Chondrocyte (in vitro differentiated cells): ENCODE data around the gene AKAP7. TPM values are rescaled to one million over a fixed set of nuclear protein-coding genes. Genes with fewer than 3 reads are reported as not detected.
"Not testable (repeated sequence)": the region's sequence is repeated elsewhere in the genome, so short reads cannot be mapped to it uniquely, and the experiment has no call there.

Source experiments
- DNase-seq: peaks from one replicate; pipeline ENCODE4 v3.0.0; 2021; ENCODE audit warnings: mixed read lengths, low spot score
- H3K27ac Mint-ChIP-seq: one replicate; pipeline ENCODE4 v1.8.0; 2021; ENCODE audit warnings: mild to moderate bottlenecking, moderate library complexity, mixed read lengths; ENCODE audit not compliant: unreplicated experiment
- H3K27me3 Mint-ChIP-seq: 2 replicates; pipeline ENCODE4 v1.8.0; 2021; ENCODE audit warnings: low read depth, mixed read lengths
- H3K36me3 Mint-ChIP-seq: 2 replicates; pipeline ENCODE4 v1.8.0; 2021; ENCODE audit warnings: low read depth, mixed read lengths
- H3K4me1 Mint-ChIP-seq: 2 replicates; pipeline ENCODE4 v1.8.0; 2021; ENCODE audit warnings: low read depth, mild to moderate bottlenecking, mixed read lengths
- H3K4me3 Mint-ChIP-seq: one replicate; pipeline ENCODE4 v1.8.0; 2021; ENCODE audit warnings: mild to moderate bottlenecking, moderate library complexity, mixed read lengths; ENCODE audit not compliant: unreplicated experiment
- H3K9me3 Mint-ChIP-seq: 2 replicates; pipeline ENCODE4 v1.8.0; 2021; ENCODE audit warnings: low read depth, mixed read lengths
- total RNA-seq: library from RNA; stranded (reverse); gene quantifications from 3 replicates; pipeline ENCODE4 v1.2.1, GENCODE V29; 2021
- TF ChIP-seq, protein P1 (sequence below): fragments of 200-600 bp; sonication (generic); IDR thresholded peaks from 2 replicates; pipeline ENCODE4 v1.5.0; 2021; ENCODE audit warnings: antibody characterized with exemption, mild to moderate bottlenecking, moderate library complexity

Gene AKAP7
- total RNA-seq, 1 donor from 2014 or later = 5.0 TPM

- H3K4me3 Mint-ChIP-seq = no peak overlapping the region
- TF ChIP-seq, protein P1, sequence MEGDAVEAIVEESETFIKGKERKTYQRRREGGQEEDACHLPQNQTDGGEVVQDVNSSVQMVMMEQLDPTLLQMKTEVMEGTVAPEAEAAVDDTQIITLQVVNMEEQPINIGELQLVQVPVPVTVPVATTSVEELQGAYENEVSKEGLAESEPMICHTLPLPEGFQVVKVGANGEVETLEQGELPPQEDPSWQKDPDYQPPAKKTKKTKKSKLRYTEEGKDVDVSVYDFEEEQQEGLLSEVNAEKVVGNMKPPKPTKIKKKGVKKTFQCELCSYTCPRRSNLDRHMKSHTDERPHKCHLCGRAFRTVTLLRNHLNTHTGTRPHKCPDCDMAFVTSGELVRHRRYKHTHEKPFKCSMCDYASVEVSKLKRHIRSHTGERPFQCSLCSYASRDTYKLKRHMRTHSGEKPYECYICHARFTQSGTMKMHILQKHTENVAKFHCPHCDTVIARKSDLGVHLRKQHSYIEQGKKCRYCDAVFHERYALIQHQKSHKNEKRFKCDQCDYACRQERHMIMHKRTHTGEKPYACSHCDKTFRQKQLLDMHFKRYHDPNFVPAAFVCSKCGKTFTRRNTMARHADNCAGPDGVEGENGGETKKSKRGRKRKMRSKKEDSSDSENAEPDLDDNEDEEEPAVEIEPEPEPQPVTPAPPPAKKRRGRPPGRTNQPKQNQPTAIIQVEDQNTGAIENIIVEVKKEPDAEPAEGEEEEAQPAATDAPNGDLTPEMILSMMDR = no peak
- H3K36me3 Mint-ChIP-seq = peaks cover 3% of the 10 kb centered on the region
- DNase-seq = no peak
- H3K9me3 Mint-ChIP-seq = peaks cover 4% of the 10 kb centered on the region
- H3K27me3 Mint-ChIP-seq = no peaks in the 10 kb centered on the region
- H3K4me1 Mint-ChIP-seq = peaks cover 11% of the 10 kb centered on the region
- H3K27ac Mint-ChIP-seq = no peak overlapping the region
Observed at GRCh38 chr6:131255911-131256310, 120.6 kb downstream of the AKAP7 start.

- TF ChIP-seq, protein P1 = no peak
- peaks cover 5% of the 10 kb centered on the region for H3K36me3 Mint-ChIP-seq
- no peak for DNase-seq
- H3K27me3 Mint-ChIP-seq = no peaks in the 10 kb centered on the region
- no peak overlapping the region for H3K4me3 Mint-ChIP-seq
- H3K9me3 Mint-ChIP-seq = peaks cover 4% of the 10 kb centered on the region
- no peak overlapping the region for H3K27ac Mint-ChIP-seq
- H3K4me1 Mint-ChIP-seq = peaks cover 4% of the 10 kb centered on the region
Observed at GRCh38 chr6:131257104-131257503, 121.8 kb downstream of the AKAP7 start.

- Mint-ChIP-seq H3K4me1 (peaks cover 4% of the 10 kb centered on the region), H3K9me3 (peaks cover 4% of the 10 kb centered on the region), H3K4me3 (no peak overlapping the region), H3K27ac (no peak overlapping the region), H3K27me3 (no peaks in the 10 kb centered on the region), H3K36me3 (peaks cover 5% of the 10 kb centered on the region)
- DNase-seq = no peak
- TF ChIP-seq, protein P1 = no peak
Observed at GRCh38 chr6:131258010-131258652, 122.9 kb downstream of the AKAP7 start.

DNA sequence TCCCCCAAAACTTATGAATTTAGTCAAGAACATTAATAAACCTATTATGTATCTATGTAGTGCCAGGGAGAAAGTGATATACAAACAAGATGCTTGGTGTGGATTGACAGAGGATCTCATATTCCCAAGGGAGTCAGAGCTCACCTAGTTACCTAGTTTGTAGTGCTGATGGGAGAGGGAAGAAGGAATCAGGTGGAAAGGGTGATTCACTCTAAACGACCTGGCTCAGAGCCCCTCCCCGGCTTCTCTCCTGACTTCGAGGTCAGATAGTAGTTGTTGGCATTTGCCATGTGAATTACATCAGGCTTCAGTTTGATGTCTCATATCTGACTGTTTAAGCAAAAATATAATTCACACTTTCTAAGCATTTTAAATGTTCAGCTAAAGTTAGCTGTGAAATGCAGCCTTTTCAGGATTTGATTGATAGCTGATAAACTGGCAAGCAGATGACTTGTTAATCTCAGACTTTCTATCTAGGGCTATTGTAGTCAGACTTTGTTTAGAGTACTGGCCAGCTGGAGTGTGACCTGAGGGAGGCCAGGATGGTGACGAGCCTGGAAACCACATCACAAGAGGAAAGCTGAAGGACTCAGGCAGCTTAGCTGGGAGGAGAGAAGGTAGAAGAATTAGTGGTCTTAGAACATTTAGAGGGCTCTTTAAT, 123.7 kb downstream of the AKAP7 start:
- H3K36me3 Mint-ChIP-seq = peaks cover 5% of the 10 kb centered on the region
- H3K4me3 Mint-ChIP-seq = no peak overlapping the region
- TF ChIP-seq, protein P1 = no peak
- H3K4me1 Mint-ChIP-seq = peaks cover 4% of the 10 kb centered on the region
- no peak for DNase-seq
- H3K27ac Mint-ChIP-seq = no peak overlapping the region
- peaks cover 4% of the 10 kb centered on the region for H3K9me3 Mint-ChIP-seq
- no peaks in the 10 kb centered on the region for H3K27me3 Mint-ChIP-seq

DNA sequence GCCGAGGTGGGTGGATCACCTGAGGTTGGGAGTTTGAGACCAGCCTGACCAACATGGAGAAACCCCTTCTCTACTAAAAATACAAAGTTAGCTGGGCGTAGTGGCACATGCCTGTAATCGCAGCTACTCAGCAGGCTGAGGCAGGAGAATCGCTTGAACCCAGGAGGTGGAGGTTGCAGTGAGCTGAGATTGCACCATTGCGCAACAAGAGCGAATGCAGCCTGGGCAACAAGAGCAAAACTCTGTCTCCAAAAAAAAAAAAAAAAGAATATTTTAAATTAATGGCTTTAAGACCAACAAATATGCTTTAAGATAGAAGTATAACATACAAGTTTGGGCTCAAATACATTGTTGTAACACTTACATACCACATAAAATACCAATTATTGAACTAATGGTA, 125.7 kb downstream of the AKAP7 start:
- H3K36me3 Mint-ChIP-seq, DNase-seq, H3K27ac Mint-ChIP-seq, H3K9me3 Mint-ChIP-seq, H3K4me3 Mint-ChIP-seq, H3K4me1 Mint-ChIP-seq, H3K27me3 Mint-ChIP-seq: not testable (repeated sequence)

DNA sequence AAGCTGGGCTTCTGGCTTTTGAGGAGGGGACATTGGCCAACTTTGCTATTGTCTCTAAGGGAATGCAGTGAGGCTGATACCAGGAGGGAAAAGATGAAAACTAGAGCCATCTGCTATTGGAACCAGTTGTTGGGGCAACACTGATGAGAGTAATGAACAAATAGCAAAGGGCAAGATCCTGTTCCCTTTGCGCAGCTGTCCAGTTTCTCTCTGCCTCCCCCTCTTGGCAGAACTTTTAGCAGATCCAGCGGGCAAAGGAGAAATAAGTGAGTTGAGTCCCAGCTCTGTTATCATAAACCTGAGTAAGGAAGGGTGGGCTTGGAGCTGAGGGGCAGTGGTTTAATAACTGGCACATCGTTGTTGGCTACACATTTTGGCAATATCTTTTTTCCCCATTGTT, 126.8 kb downstream of the AKAP7 start:
- no peaks in the 10 kb centered on the region for H3K27me3 Mint-ChIP-seq
- H3K9me3 Mint-ChIP-seq = peaks cover 4% of the 10 kb centered on the region
- TF ChIP-seq, protein P1 = no peak
- no peak for DNase-seq
- no peaks in the 10 kb centered on the region for H3K4me1 Mint-ChIP-seq
- H3K4me3 Mint-ChIP-seq = no peak overlapping the region
- peaks cover 5% of the 10 kb centered on the region for H3K36me3 Mint-ChIP-seq
- H3K27ac Mint-ChIP-seq = no peak overlapping the region
